Measurements from ENCODE around the gene MAMSTR. TPM values are rescaled to one million over a fixed set of nuclear protein-coding genes. Genes with fewer than 3 reads are reported as not detected.

MAMSTR gene
- polyA plus RNA-seq, 1 donor (not counting 4 experiments of a cell fraction or from before 2014, with no cell fraction given), result 0.35 TPM

GRCh38 chr19:48665786-48666185, 53.7 kb downstream of the MAMSTR start:
- no peak overlapping the region for H3K4me3 ChIP-seq (ENCODE audit: control insufficient read depth in 2 of 3, extremely low read depth in 1 of 3, insufficient read depth in 2 of 3, low read depth in 1 of 3, low read length in 3 of 3)
- no peak overlapping the region for H3K4me2 ChIP-seq (ENCODE audit: control insufficient read depth, extremely low read depth, insufficient read depth, low read depth, low read length)
- H3K9me1 ChIP-seq (ENCODE audit: control insufficient read depth, extremely low read depth, insufficient read depth, low read length), result no peaks in the 10 kb centered on the region
- H4K20me1 ChIP-seq (ENCODE audit: control insufficient read depth, extremely low read depth, insufficient read depth, low read length), result no peaks in the 10 kb centered on the region
- H3K27me3 ChIP-seq (ENCODE audit: control insufficient read depth, extremely low read depth, insufficient read depth, low read length), result no peaks in the 10 kb centered on the region
- FAIRE-seq (no peak), DNase-seq (ENCODE audit: low read depth, low spot score) (no peak)
- H3K27ac ChIP-seq (ENCODE audit: control insufficient read depth, insufficient read depth, low read length), result no peak overlapping the region
- no peak overlapping the region for H3K9ac ChIP-seq (ENCODE audit: control insufficient read depth, extremely low read depth, insufficient read depth, low read length)
- no peak overlapping the region for H2AFZ ChIP-seq (ENCODE audit: control insufficient read depth, low read length)
- no peak for TF ChIP-seq EZH2 (IDR thresholded peaks at IDR 0.05; ENCODE audit: low read length)
- no peaks in the 10 kb centered on the region for H3K9me3 ChIP-seq (ENCODE audit: control insufficient read depth, low read depth, low read length)
- dilution Hi-C loops (cut with MboI; ENCODE audit: extremely low pct_ligation_motif_present, low sequenced_read_pairs), result no loop called here
- H3K79me2 ChIP-seq (ENCODE audit: control insufficient read depth, insufficient read depth, low read length), result no peaks in the 10 kb centered on the region
- no peaks in the 10 kb centered on the region for H3K4me1 ChIP-seq (ENCODE audit: control insufficient read depth, extremely low read depth, insufficient read depth, low read length)
- no peaks in the 10 kb centered on the region for H3K36me3 ChIP-seq (ENCODE audit: control insufficient read depth in 2 of 2, extremely low read depth in 1 of 2, insufficient read depth in 2 of 2, low read length in 2 of 2)

- Histone ChIP-seq H3K36me3 (ENCODE audit: control insufficient read depth in 2 of 2, extremely low read depth in 1 of 2, insufficient read depth in 2 of 2, low read length in 2 of 2) (no peaks in the 10 kb centered on the region), H4K20me1 (ENCODE audit: control insufficient read depth, extremely low read depth, insufficient read depth, low read length) (no peaks in the 10 kb centered on the region), H3K79me2 (ENCODE audit: control insufficient read depth, insufficient read depth, low read length) (no peaks in the 10 kb centered on the region), H3K27me3 (ENCODE audit: control insufficient read depth, extremely low read depth, insufficient read depth, low read length) (no peaks in the 10 kb centered on the region), H3K27ac (ENCODE audit: control insufficient read depth, insufficient read depth, low read length) (no peak overlapping the region), H3K4me3 (ENCODE audit: control insufficient read depth in 2 of 3, extremely low read depth in 1 of 3, insufficient read depth in 2 of 3, low read depth in 1 of 3, low read length in 3 of 3) (no peak overlapping the region), H3K9me3 (ENCODE audit: control insufficient read depth, low read depth, low read length) (no peaks in the 10 kb centered on the region), H3K4me2 (ENCODE audit: control insufficient read depth, extremely low read depth, insufficient read depth, low read depth, low read length) (no peak overlapping the region), H3K9ac (ENCODE audit: control insufficient read depth, extremely low read depth, insufficient read depth, low read length) (no peak overlapping the region), H3K4me1 (ENCODE audit: control insufficient read depth, extremely low read depth, insufficient read depth, low read length) (no peaks in the 10 kb centered on the region), H2AFZ (ENCODE audit: control insufficient read depth, low read length) (no peak overlapping the region), H3K9me1 (ENCODE audit: control insufficient read depth, extremely low read depth, insufficient read depth, low read length) (no peaks in the 10 kb centered on the region)
- DNase-seq (ENCODE audit: low read depth, low spot score) (no peak), FAIRE-seq (no peak)
- dilution Hi-C loops (cut with MboI; ENCODE audit: extremely low pct_ligation_motif_present, low sequenced_read_pairs), result no loop called here
- no peak for TF ChIP-seq CTCF (optimal IDR thresholded peaks at IDR 0.05 in 1 of 3, IDR thresholded peaks at IDR 0.05 in 1 of 3, conservative IDR thresholded peaks at IDR 0.05 in 1 of 3; ENCODE audit: extremely low read depth in 1 of 3, insufficient read depth in 2 of 3, low read length in 3 of 3)
- TF ChIP-seq EZH2 (IDR thresholded peaks at IDR 0.05; ENCODE audit: low read length), result no peak
Measured at GRCh38 chr19:48664476-48664875, 55.0 kb downstream of the MAMSTR start.

GRCh38 chr19:48663667-48664066, 55.9 kb downstream of the MAMSTR start:
- Histone ChIP-seq H4K20me1 (ENCODE audit: control insufficient read depth, extremely low read depth, insufficient read depth, low read length) (no peaks in the 10 kb centered on the region), H2AFZ (ENCODE audit: control insufficient read depth, low read length) (no peak overlapping the region), H3K27ac (ENCODE audit: control insufficient read depth, insufficient read depth, low read length) (no peak overlapping the region), H3K9me3 (ENCODE audit: control insufficient read depth, low read depth, low read length) (no peaks in the 10 kb centered on the region), H3K36me3 (ENCODE audit: control insufficient read depth in 2 of 2, extremely low read depth in 1 of 2, insufficient read depth in 2 of 2, low read length in 2 of 2) (no peaks in the 10 kb centered on the region), H3K4me2 (ENCODE audit: control insufficient read depth, extremely low read depth, insufficient read depth, low read depth, low read length) (no peak overlapping the region), H3K4me3 (ENCODE audit: control insufficient read depth in 2 of 3, extremely low read depth in 1 of 3, insufficient read depth in 2 of 3, low read depth in 1 of 3, low read length in 3 of 3) (no peak overlapping the region), H3K9ac (ENCODE audit: control insufficient read depth, extremely low read depth, insufficient read depth, low read length) (no peak overlapping the region), H3K9me1 (ENCODE audit: control insufficient read depth, extremely low read depth, insufficient read depth, low read length) (no peaks in the 10 kb centered on the region), H3K27me3 (ENCODE audit: control insufficient read depth, extremely low read depth, insufficient read depth, low read length) (no peaks in the 10 kb centered on the region), H3K79me2 (ENCODE audit: control insufficient read depth, insufficient read depth, low read length) (no peaks in the 10 kb centered on the region), H3K4me1 (ENCODE audit: control insufficient read depth, extremely low read depth, insufficient read depth, low read length) (no peaks in the 10 kb centered on the region)
- TF ChIP-seq CTCF (optimal IDR thresholded peaks at IDR 0.05 in 1 of 3, IDR thresholded peaks at IDR 0.05 in 1 of 3, conservative IDR thresholded peaks at IDR 0.05 in 1 of 3; ENCODE audit: extremely low read depth in 1 of 3, insufficient read depth in 2 of 3, low read length in 3 of 3) (no peak), EZH2 (IDR thresholded peaks at IDR 0.05; ENCODE audit: low read length) (no peak)
- dilution Hi-C loops (cut with MboI; ENCODE audit: extremely low pct_ligation_motif_present, low sequenced_read_pairs), result no loop called here
- FAIRE-seq, result no peak
- DNase-seq (ENCODE audit: low read depth, low spot score), result no peak
